ENCODE measurements around the gene TMEM179B.
"Not testable (repeated sequence)": the region's sequence is repeated elsewhere in the genome, so short reads cannot be mapped to it uniquely, and the experiment has no call there.

TMEM179B gene

GRCh38 chr11:62787005-62787759 lies at the start of gene TMEM179B:
Gene TMEM179B, plus strand, starts transcription at chr11:62787402. Its CDS starts 30 bp downstream, at chr11:62787432.
- peak; percentile 99 for DNase-seq

DNA sequence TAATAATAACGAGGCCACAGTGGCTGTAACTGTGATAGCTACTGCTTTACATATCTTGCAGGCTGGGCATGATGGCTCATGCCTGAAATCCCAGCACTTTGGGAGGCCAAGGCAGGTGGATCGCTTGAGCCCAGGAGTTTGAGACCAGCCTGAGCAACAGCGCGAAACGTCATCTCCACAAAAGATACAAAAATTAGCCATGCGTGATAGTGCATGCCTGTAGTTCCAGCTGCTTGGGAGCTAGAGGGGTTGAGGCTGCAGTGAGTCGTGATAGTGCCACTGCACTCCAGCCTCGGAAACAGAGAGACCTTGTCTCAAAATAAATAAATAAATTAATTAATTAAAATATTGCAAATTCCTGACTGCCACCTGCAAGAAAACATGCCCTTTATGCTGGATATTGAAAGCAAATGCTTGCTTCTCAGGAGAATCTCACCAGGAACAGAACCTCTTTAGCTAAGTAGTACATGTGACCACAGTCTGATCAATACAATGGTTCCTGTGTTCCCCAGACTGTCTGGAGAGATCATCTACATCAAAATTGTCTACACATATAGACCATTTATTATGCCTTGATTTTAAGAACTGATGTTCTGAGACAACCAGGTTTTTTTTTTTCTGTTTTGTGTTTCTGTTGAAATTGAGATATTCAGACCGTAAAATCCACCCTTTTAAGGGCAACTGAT lies 39.6 kb upstream of the TMEM179B start:
- no peak for DNase-seq

GRCh38 chr11:62749931-62750330 lies 37.3 kb upstream of the TMEM179B start:
- DNase-seq = not testable (repeated sequence)

GRCh38 chr11:62752177-62752785 lies 34.9 kb upstream of the TMEM179B start:
- DNase-seq = no peak

- no peak for DNase-seq
These were observed 34.0 kb upstream of the TMEM179B start for GRCh38 chr11:62752994-62753735.

- peak; percentile 99 for DNase-seq
These were observed 33.2 kb upstream of the TMEM179B start, which contains the start of gene ZBTB3 for GRCh38 chr11:62753736-62754603. Gene ZBTB3, minus strand, starts transcription at chr11:62754160. Its CDS starts 496 bp downstream, at chr11:62753664.

GRCh38 chr11:62755086-62755615 lies 32.1 kb upstream of the TMEM179B start:
- DNase-seq = no peak

DNA sequence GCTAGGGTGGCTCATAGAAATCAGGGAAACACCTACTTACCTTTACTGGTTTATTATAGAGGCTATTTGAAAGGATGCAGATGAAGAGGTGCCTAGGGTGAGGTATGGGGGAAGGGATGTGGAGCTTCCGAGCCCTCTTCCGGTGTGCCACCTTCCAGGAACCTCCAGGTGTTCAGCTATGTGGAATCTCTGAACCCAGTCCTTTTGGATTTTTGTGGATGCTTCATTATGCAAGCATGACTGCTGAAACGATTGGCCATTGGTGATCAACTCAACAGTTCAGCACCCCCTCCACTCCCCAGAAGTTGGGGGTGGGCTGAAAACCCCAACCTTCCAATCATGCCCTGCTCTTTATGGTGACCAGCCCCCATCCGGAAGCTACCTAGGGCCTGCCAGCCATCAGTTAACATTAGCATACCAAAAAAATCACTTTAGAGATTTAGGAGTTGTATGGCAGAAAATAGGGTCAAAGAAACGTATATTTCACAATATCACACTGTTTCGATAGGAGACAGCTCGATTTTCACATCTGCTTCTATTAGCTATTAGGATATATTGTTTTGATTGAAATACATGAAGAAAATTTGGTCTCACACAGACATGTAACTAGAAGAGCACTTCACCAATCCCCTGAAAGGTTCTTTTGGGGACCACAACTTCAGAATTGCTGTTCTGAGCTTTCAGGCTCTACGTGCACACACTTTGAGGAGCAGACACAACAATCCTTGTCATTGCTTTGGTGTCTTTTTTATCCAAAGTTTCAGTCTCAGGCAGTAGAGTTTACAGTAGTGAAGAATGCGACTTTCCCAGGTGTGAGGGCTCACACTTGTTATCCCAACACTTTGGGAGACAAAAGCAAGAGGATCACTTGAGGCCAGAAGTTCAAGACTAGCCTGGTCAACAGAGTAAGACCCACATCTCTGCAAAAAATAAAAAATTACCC lies 29.1 kb upstream of the TMEM179B start:
- no peak for DNase-seq

DNA sequence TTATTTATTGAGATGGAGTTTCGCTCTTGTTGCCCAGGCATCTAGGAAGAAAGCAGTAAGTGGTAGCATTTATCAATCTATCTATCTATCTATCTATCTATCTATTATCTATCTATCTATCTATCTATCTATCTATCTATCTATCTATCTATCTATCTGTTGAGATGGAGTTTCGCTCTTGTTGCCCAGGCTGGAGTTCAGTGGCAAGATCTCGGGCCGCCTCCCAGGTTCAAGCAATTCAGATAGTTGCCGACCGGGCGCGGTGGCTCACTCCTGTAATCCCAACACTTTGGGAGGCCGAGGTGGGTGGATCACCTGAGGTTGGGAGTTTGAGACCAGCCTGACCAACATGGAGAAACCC lies 26.4 kb upstream of the TMEM179B start:
- not testable (repeated sequence) for DNase-seq

DNA sequence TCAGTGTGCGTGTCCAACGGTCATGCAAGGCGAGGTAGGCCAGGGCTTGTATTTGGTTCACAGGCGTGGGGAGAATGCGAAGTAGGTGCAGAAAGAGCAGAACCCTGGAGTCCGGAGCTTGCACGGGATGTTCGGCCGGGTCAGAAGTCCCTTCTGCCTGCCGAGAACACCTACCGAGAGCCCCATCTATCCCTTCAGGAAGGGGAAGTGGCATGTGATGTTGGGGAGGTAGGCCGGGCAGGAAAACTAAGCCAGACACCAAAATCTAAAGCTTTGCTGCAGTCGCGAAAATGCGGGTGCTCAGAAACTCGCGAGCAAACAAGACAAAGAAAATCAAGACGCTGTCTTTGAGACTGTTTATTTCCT lies 16.4 kb upstream of the TMEM179B start:
- no peak for DNase-seq

DNA sequence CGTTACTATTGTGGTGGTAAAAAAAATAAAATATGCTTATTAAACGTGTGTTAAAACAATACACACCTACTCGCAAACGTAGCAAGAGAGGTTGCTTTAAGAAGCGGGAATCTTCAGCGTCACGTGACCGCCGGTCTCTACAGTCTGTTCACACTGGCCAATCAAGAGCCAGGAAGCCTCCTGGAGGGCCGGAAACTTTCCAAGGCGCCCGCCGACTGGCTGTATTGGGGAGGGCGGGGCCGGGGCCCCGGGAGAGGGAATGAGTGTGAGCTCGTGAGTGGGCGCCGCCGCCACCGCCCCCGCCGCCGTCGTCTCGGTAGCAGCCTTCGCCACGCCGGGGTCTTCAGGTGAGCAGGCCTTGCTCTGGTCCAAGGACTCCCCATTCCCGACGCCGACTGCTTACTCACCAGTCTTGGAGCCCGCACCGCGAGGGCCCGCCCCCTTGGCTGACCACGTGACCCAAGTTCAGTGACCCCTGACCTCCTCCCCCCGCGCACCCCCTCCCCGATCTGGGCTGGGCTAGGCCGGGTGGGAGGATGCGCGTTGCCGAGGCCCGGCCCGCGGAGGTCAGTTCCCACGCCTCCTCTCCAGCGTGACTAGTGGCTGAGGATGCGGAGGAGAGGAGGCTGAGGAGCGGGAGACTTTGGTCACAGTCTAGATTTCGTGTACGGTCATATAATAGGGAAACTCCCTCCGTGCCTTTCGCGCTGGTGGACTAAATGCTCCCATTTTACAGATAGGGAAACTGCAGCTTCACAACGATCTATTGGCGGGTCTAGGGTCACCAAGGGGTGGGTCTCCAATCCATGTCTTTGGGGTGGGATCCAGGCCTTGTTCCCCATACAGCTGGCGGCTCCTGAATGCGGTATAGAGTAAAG lies 15.8 kb upstream of the TMEM179B start, which contains the start of gene TAF6L:
Gene TAF6L (plus strand): TSS at position 253 of the 878 bp plus-strand sequence. CDS start 4,388 bp downstream, outside the sequence.
- peak; percentile 98 for DNase-seq

- no peak for DNase-seq
These were observed 12.8 kb upstream of the TMEM179B start for GRCh38 chr11:62774407-62774806.

- no peak for DNase-seq
These were observed 11.6 kb upstream of the TMEM179B start for GRCh38 chr11:62775646-62776045.

DNA sequence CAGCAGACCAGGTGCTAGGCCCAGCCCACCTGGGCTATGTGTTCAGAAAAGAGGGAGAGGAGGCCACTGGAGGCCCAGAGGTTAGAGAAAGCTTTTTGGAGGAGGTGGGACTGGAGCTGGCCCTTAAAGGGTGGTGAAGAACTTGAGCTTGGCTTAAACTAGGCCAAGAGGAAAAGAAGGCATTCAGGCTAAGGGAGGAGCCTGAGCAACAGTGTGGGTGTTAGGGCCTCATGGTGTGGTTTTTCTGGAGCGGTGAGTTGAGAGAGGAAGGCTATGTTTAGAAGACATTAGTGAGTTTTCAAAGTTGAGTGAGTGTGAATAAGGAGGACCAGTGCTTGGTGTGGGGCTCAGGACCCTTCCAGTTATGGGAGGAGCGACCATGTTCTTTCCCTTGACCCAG lies 9.8 kb upstream of the TMEM179B start:
- DNase-seq = no peak

DNA sequence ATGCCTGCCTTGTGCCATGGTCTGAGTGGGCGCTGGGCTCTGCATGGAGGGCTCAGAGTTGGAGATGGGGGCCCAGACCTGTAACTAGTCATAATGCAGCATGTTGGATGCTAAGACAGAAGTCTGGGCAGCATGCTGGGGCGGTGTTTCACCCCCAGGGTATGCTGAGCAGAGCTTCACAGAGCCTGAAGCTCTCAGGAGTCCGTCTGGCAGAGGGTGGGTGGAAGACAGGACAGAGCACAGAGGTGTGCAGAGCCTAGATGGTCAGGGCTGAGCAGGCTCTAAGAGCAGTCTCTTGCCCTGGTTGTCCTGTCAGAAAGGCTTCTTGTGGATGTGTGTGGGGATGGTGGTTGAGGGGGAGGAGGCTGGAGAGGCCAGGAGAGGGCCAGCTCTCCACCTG lies 8.8 kb upstream of the TMEM179B start:
- DNase-seq = no peak

DNA sequence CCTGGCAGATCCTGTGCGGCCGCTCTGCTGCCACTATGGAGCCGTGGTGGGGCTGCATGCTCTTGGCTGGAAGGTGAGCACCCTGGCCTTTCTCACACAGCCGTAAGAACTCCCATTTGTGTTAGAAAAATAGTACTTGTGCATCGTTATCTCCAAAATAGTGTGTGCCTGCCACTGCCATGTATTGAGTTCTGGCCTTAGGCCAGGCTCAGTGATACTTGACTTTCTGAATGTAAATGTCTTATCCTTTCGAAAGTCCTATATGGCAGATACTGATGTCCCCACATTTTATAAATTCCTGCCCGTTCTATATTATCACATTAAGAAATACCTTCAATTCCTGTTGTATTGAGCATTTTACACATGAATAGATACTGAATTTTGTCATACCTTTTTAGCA lies 4.4 kb upstream of the TMEM179B start:
- no peak for DNase-seq

- peak; percentile 72 for DNase-seq
These were observed 741 bp upstream of the TMEM179B start for GRCh38 chr11:62786318-62787004.

- no peak for DNase-seq
These were observed 1.8 kb downstream of the TMEM179B start for GRCh38 chr11:62788991-62789390.

DNA sequence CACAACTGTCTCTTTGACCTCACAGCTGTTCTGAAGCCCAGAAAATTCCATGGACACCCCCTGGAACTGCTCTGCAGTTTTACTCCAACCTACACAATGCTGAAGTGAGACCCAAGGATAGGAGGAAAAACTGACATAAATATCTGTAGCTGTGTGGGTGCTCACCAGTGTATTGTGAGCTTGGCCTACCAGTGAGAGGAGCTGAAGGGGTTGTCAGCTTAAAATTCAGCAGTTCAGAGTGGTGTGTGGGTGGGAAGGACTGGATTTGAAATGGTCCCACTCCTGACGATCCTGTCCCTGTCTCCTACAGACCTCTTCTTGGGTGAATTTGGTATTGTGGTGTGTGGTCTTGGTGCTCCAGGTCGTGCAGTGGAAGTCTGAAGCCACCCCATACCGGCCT lies 2.4 kb downstream of the TMEM179B start:
- DNase-seq = no peak

All from NCI-H2029 (cell line).